RCC 7860 (cell line): ENCODE results near the gene IQGAP2.
"Not testable (repeated sequence)": the region's sequence is repeated elsewhere in the genome, so short reads cannot be mapped to it uniquely, and the experiment has no call there.

Experiments used
- DNase-seq: peaks from one replicate; pipeline ENCODE4 v3.0.0-alpha.2; 2015; ENCODE audit warnings: low spot score
- FAIRE-seq: peaks from 2 replicates; lab custom pipeline; 2012; peaks lifted over from hg19 to GRCh38; lab: Jason Lieb, UNC

The IQGAP2 gene

GRCh38 chr5:76495870-76496269 is 92.8 kb downstream of the IQGAP2 start:
- no peak for DNase-seq
- no peak for FAIRE-seq

GRCh38 chr5:76497065-76497460 is 94.0 kb downstream of the IQGAP2 start:
- no peak for DNase-seq
- FAIRE-seq: no peak

GRCh38 chr5:76497986-76498717 is 95.1 kb downstream of the IQGAP2 start:
- DNase-seq (no peak), FAIRE-seq (no peak)

- FAIRE-seq (no peak), DNase-seq (no peak)
Measured at GRCh38 chr5:76499507-76500161, 96.5 kb downstream of the IQGAP2 start.

GRCh38 chr5:76500633-76501393 is 97.7 kb downstream of the IQGAP2 start:
- FAIRE-seq (no peak), DNase-seq (no peak)

- DNase-seq: no peak
- no peak for FAIRE-seq
Measured at GRCh38 chr5:76503929-76504328, 100.8 kb downstream of the IQGAP2 start.

GRCh38 chr5:76504901-76505564 is 101.9 kb downstream of the IQGAP2 start:
- no peak for FAIRE-seq
- no peak for DNase-seq

- FAIRE-seq (no peak), DNase-seq (no peak)
Measured at GRCh38 chr5:76513476-76513875, 110.4 kb downstream of the IQGAP2 start.

- DNase-seq (no peak), FAIRE-seq (no peak)
Measured at GRCh38 chr5:76514292-76514691, 111.2 kb downstream of the IQGAP2 start.

- FAIRE-seq (no peak), DNase-seq (no peak)
Measured at GRCh38 chr5:76514713-76515112, 111.6 kb downstream of the IQGAP2 start.

- DNase-seq (no peak), FAIRE-seq (no peak)
Measured at GRCh38 chr5:76517334-76517733, 114.2 kb downstream of the IQGAP2 start.

GRCh38 chr5:76518246-76518645 is 115.2 kb downstream of the IQGAP2 start:
- not testable (repeated sequence) for DNase-seq, FAIRE-seq

- DNase-seq (no peak), FAIRE-seq (no peak)
Measured at GRCh38 chr5:76521240-76521758, 118.2 kb downstream of the IQGAP2 start.

- DNase-seq (no peak), FAIRE-seq (no peak)
Measured at GRCh38 chr5:76522103-76522935, 119.2 kb downstream of the IQGAP2 start.

- DNase-seq: no peak
- FAIRE-seq: no peak
Measured at GRCh38 chr5:76524101-76524835, 121.2 kb downstream of the IQGAP2 start.

- DNase-seq: no peak
- no peak for FAIRE-seq
Measured at GRCh38 chr5:76524868-76525267, 121.8 kb downstream of the IQGAP2 start.

- FAIRE-seq: no peak
- DNase-seq: no peak
Measured at GRCh38 chr5:76525956-76526355, 122.9 kb downstream of the IQGAP2 start.

GRCh38 chr5:76526950-76527583 is 124.0 kb downstream of the IQGAP2 start:
- FAIRE-seq (no peak), DNase-seq (no peak)

GRCh38 chr5:76527685-76528161 is 124.6 kb downstream of the IQGAP2 start:
- DNase-seq (no peak), FAIRE-seq (no peak)
